ENCODE data around the gene PLEKHF1. TPM values are rescaled to one million over a fixed set of nuclear protein-coding genes. Genes with fewer than 3 reads are reported as not detected.

The PLEKHF1 gene
- total RNA-seq, 4 donors from 2014 or later = 13.1 to 18.1 (median 17.2) TPM

DNA sequence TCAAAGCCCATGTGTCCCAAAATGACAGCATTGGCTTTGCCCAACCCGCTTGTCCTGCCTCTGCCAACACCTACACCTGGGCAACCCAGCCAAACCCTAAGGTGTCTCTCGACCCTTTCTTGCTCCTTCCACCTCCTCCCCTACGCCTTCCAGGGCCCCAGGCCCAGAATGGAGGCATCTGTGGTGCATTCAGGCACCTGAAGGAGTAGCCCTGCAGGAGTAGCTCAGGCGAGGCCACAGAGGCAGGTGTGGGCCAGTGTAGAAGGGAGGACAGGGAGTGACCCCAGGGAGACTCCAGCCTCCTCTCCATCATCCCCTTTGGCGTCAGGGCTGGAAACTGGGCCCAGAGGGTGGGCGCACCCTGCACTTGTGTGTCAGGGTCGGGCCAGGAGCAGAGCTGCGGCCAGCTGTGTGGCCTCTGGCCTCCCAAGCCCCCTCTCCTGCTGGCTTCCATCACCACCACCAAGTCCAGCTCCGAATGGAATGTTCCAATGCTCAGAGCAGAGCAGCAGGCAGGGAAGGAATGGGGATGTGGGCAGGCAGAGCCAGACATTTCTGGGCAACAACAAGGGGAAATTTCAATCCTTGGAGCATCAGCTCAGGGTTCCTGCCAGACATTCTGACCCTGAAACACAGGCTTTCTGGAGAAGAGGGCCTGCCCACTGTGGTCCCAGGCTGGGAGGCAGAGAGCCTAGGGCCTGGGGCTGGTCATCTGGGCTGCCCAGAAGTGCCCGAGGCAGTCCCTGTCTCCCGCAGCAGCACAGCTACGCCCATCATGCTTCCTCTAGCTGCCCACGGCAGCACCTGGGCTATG, 16.4 kb downstream of the PLEKHF1 start:
- no peak for TF ChIP-seq POLR2A (IDR thresholded peaks at IDR 0.05)
- TF ChIP-seq, protein P1, sequence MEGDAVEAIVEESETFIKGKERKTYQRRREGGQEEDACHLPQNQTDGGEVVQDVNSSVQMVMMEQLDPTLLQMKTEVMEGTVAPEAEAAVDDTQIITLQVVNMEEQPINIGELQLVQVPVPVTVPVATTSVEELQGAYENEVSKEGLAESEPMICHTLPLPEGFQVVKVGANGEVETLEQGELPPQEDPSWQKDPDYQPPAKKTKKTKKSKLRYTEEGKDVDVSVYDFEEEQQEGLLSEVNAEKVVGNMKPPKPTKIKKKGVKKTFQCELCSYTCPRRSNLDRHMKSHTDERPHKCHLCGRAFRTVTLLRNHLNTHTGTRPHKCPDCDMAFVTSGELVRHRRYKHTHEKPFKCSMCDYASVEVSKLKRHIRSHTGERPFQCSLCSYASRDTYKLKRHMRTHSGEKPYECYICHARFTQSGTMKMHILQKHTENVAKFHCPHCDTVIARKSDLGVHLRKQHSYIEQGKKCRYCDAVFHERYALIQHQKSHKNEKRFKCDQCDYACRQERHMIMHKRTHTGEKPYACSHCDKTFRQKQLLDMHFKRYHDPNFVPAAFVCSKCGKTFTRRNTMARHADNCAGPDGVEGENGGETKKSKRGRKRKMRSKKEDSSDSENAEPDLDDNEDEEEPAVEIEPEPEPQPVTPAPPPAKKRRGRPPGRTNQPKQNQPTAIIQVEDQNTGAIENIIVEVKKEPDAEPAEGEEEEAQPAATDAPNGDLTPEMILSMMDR (IDR thresholded peaks at IDR 0.05) = no peak
- intact Hi-C loops (cut with DNase I; ENCODE audit: low total_unique reads) = no loop called here
- peak in 1 of 2 donors; percentile 84 for DNase-seq (ENCODE audit: low spot score in 2 of 2)
- no peak overlapping the region for H3K4me3 ChIP-seq (ENCODE audit: low read depth, poor library complexity, severe bottlenecking)
- 62 to 66% methylated on average over 12 to 13 of the region's 13 CpGs for WGBS, 2 donors

DNA sequence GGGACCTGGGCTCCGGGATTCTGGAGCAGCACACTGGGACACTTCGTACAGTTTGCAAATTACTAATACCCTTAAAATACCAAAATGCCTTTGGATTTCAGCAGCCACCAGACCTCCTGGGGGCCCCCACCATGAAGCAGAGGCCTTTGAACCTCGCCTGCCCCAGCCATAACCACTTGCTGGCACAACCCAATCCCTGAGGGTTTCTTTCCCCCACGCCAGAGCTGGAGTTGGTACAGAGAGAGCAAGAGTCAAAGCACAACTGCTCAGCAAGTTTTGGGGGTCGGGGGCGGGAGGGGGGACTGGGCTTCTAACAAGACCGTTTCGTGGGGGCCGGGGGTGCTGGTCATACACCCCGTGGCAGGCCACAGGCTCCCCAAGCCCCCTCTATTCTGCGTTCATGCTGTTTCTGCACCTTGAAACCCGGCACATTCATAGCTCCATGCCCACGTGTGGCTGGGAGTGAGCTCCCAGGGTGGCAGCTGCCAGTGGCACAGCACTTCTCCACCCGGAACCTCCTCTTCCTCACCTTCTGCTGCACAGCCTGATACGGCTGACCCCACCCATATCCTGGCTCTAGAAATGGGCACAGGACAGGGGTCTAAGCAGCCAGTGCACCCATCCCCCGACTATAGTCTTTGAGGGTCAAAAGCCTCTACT, 17.1 kb downstream of the PLEKHF1 start:
- DNase-seq (ENCODE audit: low spot score in 2 of 2) = no peak
- 59 to 79% methylated on average over 13 to 16 of the region's 16 CpGs for WGBS, 2 donors
- intact Hi-C loops (cut with DNase I; ENCODE audit: low total_unique reads) = no loop called here

DNA sequence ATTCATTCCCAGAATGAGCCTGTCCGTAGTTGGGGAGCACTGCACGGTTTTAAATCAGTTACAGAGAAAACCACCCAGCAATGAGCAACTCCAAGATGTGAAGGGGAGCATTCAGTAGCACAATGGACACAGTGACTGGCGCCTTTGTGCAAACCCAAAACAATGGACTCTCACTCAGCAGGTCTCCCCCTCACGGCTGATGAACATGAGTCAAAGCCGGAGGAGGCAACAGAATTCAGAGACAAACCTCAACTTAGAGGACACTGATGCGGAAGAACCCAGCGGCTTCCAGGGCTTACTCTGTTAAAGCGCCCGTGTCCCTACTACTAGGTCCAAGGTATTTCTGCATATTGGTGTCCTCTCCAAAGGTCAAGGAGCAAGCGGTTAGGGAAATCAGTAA, 17.7 kb downstream of the PLEKHF1 start:
- no peak for DNase-seq (ENCODE audit: low spot score in 2 of 2)
- no peak overlapping the region for H3K4me3 ChIP-seq (ENCODE audit: low read depth, poor library complexity, severe bottlenecking)
- 84 to 88% methylated on average over 10 of the region's 10 CpGs for WGBS, 2 donors
- intact Hi-C loops (cut with DNase I; ENCODE audit: low total_unique reads) = no loop called here
- TF ChIP-seq POLR2A (IDR thresholded peaks at IDR 0.05) = no peak
- TF ChIP-seq, protein P1 (IDR thresholded peaks at IDR 0.05) = no peak

More for the DNA sequence above, 17.1 kb downstream of the PLEKHF1 start:
- no peak overlapping the region for H3K4me3 ChIP-seq (ENCODE audit: low read depth, poor library complexity, severe bottlenecking)
- TF ChIP-seq, protein P1 (IDR thresholded peaks at IDR 0.05) = no peak
- no peak for TF ChIP-seq POLR2A (IDR thresholded peaks at IDR 0.05)

GRCh38 chr19:29685326-29685725, 20.1 kb downstream of the PLEKHF1 start:
- intact Hi-C loops (cut with DNase I; ENCODE audit: low total_unique reads) = no loop called here
- WGBS, 2 donors = 28 to 52% methylated on average over 7 of the region's 7 CpGs
- H3K4me3 ChIP-seq (ENCODE audit: low read depth, poor library complexity, severe bottlenecking) = no peak overlapping the region
- no peak for DNase-seq (ENCODE audit: low spot score in 2 of 2)
- TF ChIP-seq, protein P1 (IDR thresholded peaks at IDR 0.05) = no peak
- TF ChIP-seq POLR2A (IDR thresholded peaks at IDR 0.05) = no peak

DNA sequence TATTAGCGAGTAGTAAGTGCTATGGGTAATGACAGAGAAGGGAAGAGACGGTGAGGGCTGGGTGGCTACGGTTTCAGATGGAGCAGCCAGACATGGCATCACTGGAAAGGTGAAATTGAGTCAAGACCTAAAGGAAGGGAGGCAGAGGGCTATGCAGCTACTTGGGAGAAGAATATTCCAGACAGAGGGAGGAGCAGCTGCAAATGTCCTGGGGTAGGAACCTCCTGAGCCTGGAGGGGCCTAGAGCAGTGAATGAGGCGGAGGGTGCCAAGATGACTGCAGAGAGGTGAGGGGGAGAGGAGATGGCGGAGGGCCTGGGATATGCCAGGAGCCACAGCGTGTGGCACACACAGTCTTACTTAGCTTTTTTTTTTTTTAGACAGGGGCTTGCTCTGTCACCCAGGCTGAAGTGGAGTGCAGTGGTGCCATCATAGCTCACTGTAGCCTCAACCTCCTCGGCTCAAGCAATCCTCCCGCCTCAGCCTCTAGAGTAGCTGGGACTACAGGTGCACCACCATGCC, 21.1 kb downstream of the PLEKHF1 start:
- TF ChIP-seq, protein P1 (IDR thresholded peaks at IDR 0.05) = no peak
- TF ChIP-seq POLR2A (IDR thresholded peaks at IDR 0.05) = no peak
- intact Hi-C loops (cut with DNase I; ENCODE audit: low total_unique reads) = no loop called here
- H3K4me3 ChIP-seq (ENCODE audit: low read depth, poor library complexity, severe bottlenecking) = no peak overlapping the region
- 91 to 93% methylated on average over 8 of the region's 8 CpGs for WGBS, 2 donors
- DNase-seq (ENCODE audit: low spot score in 2 of 2) = no peak

Data from lower leg skin (tissue), 4 donors.